K562 (cell line): ENCODE results near the gene DAP. TPM values are rescaled to one million over a fixed set of nuclear protein-coding genes. Genes with fewer than 3 reads are reported as not detected.

Experiments used
- ATAC-seq: fragments of 200-7000 bp; cut with Tn5 transposase; 3 replicates; pipeline ENCODE4 v1.9.1; 2020; ENCODE audit warnings: moderate library complexity
- BruUV-seq: library from RNA; stranded (reverse); fragments of 400-500 nt; replicated peaks from 2 replicates; lab custom pipeline; 2021; lab: Mats Ljungman, UMichigan
- CTCF ChIA-PET: fragments of 300-600 bp; formaldehyde crosslinking; extraction: SDS; loops from one replicate; lab custom pipeline; 2021; ENCODE audit warnings: low intra/inter-chr PET ratio; lab: Yijun Ruan, JAX
- POLR2A ChIA-PET: fragments of 300-600, 350-650 bp; sonication (Branson Sonifier 250); formaldehyde crosslinking; extraction: SDS; loops from one replicate; lab custom pipeline; 2021; ENCODE audit warnings: antibody characterized with exemption, inconsistent platforms; lab: Yijun Ruan, JAX
- DNase-seq, 4 experiments: peaks; one replicate each; pipeline versions ENCODE4 v3.0.0 to v3.0.0-alpha.2; 2011 to 2018; ENCODE audit warnings: low spot score in 3 of 4, mixed read lengths in 3 of 4; ENCODE audit errors: extremely low read depth in 1 of 4
- FAIRE-seq: peaks from 2 replicates; lab custom pipeline; 2011; peaks lifted over from hg19 to GRCh38; lab: Jason Lieb, UNC
- H2AFZ ChIP-seq: 2 replicates; pipeline ENCODE4 v1.6.0; 2011; ENCODE audit warnings: low read depth, low read length, control low read depth, inconsistent platforms
- H3K27ac ChIP-seq: fragments of 200-600 bp; 3 replicates; pipeline ENCODE4 v1.8.0; 2011; ENCODE audit warnings: low read depth, mild to moderate bottlenecking, control low read depth, inconsistent platforms, low read length, moderate library complexity, mixed read lengths; ENCODE audit errors: extremely low read depth
- H3K27me3 ChIP-seq, 2 experiments: fragments of 300-600 bp in 1 of 2; 2 replicates in 1 of 2; 3 replicates in 1 of 2; pipeline versions ENCODE4 v1.6.0 to v1.8.0; 2011; ENCODE audit warnings: inconsistent platforms in 2 of 2, low read length in 2 of 2, mild to moderate bottlenecking in 1 of 2, mixed read lengths in 1 of 2, moderate library complexity in 1 of 2; ENCODE audit not compliant: control insufficient read depth in 2 of 2, insufficient read depth in 2 of 2
- H3K36me3 ChIP-seq: fragments of 300-600 bp; 3 replicates; pipeline ENCODE4 v1.8.0; 2011; ENCODE audit warnings: mild to moderate bottlenecking, low read length, inconsistent platforms; ENCODE audit not compliant: control insufficient read depth, insufficient read depth
- H3K4me1 ChIP-seq, 2 experiments: fragments of 200-600 bp in 1 of 2; replicated peaks in 1 of 2; 2 replicates in 1 of 2; 3 replicates in 1 of 2; pipeline versions ENCODE4 v1.5.1 to v1.8.0; 2011; ENCODE audit warnings: inconsistent platforms in 2 of 2, low read length in 2 of 2, mild to moderate bottlenecking in 1 of 2, mixed read lengths in 1 of 2, moderate library complexity in 1 of 2; ENCODE audit not compliant: control insufficient read depth in 2 of 2, insufficient read depth in 2 of 2
- H3K4me2 ChIP-seq: 2 replicates; pipeline ENCODE4 v1.6.1; 2011; ENCODE audit warnings: low read length, control low read depth, inconsistent platforms, mixed read lengths; ENCODE audit not compliant: insufficient read depth
- H3K4me3 ChIP-seq: fragments of 200-600 bp; sonication (generic), shearing (Covaris generic); 2 replicates; pipeline ENCODE4 v1.5.1; 2016; ENCODE audit warnings: control low read depth, inconsistent platforms
- H3K79me2 ChIP-seq: fragments of 200-600 bp; 3 replicates; pipeline ENCODE4 v1.8.0; 2011; ENCODE audit warnings: low read length, inconsistent platforms; ENCODE audit not compliant: control insufficient read depth, insufficient read depth
- H3K9ac ChIP-seq, 2 experiments: 2 replicates each; pipeline versions ENCODE4 v1.6.0 to v1.6.1; 2011; ENCODE audit warnings: low read depth in 2 of 2, low read length in 2 of 2, control low read depth in 1 of 2, inconsistent platforms in 1 of 2, mild to moderate bottlenecking in 1 of 2, mixed read lengths in 1 of 2; ENCODE audit not compliant: insufficient read depth in 1 of 2
- H3K9me1 ChIP-seq: one replicate; pipeline ENCODE4 v1.6.0; 2011; ENCODE audit warnings: inconsistent platforms, mild to moderate bottlenecking, low read length, moderate library complexity; ENCODE audit not compliant: control insufficient read depth, insufficient read depth
- H3K9me3 ChIP-seq: replicated peaks from 2 replicates; pipeline ENCODE4 v1.5.1; 2011; ENCODE audit warnings: low read depth, low read length, inconsistent platforms; ENCODE audit not compliant: control insufficient read depth, insufficient read depth
- H4K20me1 ChIP-seq: replicated peaks from 2 replicates; pipeline ENCODE4 v1.6.1; 2011; ENCODE audit warnings: low read length, inconsistent platforms, mixed read lengths; ENCODE audit not compliant: control insufficient read depth, insufficient read depth
- CCNT2 ChIP-seq: IDR thresholded peaks from 2 replicates; pipeline ENCODE4 v1.6.1; 2011; ENCODE audit warnings: borderline replicate concordance, low read depth, mild to moderate bottlenecking, moderate library complexity, mixed read lengths, low read length; ENCODE audit not compliant: insufficient read length; ENCODE audit errors: extremely low read depth
- CHD4 ChIP-seq: fragments of 200-600 bp; sonication (generic); IDR thresholded peaks from 3 replicates; pipeline ENCODE4 v1.6.1; 2012; ENCODE audit warnings: low read depth, mild to moderate bottlenecking, mixed read lengths, low read length, inconsistent platforms; ENCODE audit not compliant: insufficient read depth, insufficient replicate concordance, poor library complexity, severe bottlenecking
- CTBP1 ChIP-seq: fragments of 450-650 bp; IDR thresholded peaks from 2 replicates; pipeline ENCODE4 v1.6.1; 2016; ENCODE audit warnings: borderline replicate concordance
- E2F3 ChIP-seq: fragments of 250-450 bp; sonication (Bioruptor Pico); IDR thresholded peaks from 2 replicates; pipeline ENCODE4 v1.4.0; 2020; ENCODE audit warnings: mild to moderate bottlenecking
- FUS ChIP-seq: fragments of 200-400 bp; formaldehyde crosslinking; optimal IDR thresholded peaks from 2 replicates; pipeline ENCODE3; 2017; ENCODE audit warnings: low read depth, low read length
- LARP7 ChIP-seq: fragments of 450-650 bp; IDR thresholded peaks from 2 replicates; pipeline ENCODE4 v1.6.1; 2016
- MCM3 ChIP-seq: fragments of 450-650 bp; IDR thresholded peaks from 2 replicates; pipeline ENCODE4 v1.6.1; 2016
- MIER1 ChIP-seq: fragments of 450-650 bp; IDR thresholded peaks from 2 replicates; pipeline ENCODE4 v1.6.1; 2016; ENCODE audit warnings: antibody characterized with exemption, mild to moderate bottlenecking, low read depth
- POLR2B ChIP-seq: fragments of 450-650 bp; IDR thresholded peaks from 2 replicates; pipeline ENCODE4 v1.6.1; 2018; ENCODE audit warnings: low read depth; ENCODE audit not compliant: partially characterized antibody
- PREB ChIP-seq: sonication (generic); formaldehyde crosslinking; IDR thresholded peaks from 2 replicates; pipeline ENCODE4 v1.8.1; 2023; ENCODE audit warnings: mild to moderate bottlenecking, missing genetic modification reagents
- SMARCB1 ChIP-seq: IDR thresholded peaks from 2 replicates; pipeline ENCODE4 v1.6.1; 2011; ENCODE audit warnings: improper control_type of control experiment, low read depth; ENCODE audit not compliant: insufficient read length
- SNRNP70 ChIP-seq: fragments of 200-400 bp; formaldehyde crosslinking; optimal IDR thresholded peaks from 2 replicates; pipeline ENCODE3; 2017; ENCODE audit warnings: low read depth, low read length
- ZC3H11A ChIP-seq: IDR thresholded peaks from 2 replicates; pipeline ENCODE4 v1.6.1; 2012; ENCODE audit warnings: low read depth, low read length, improper control_type of control experiment
- ZNF23 ChIP-seq: fragments of 250-450 bp; sonication (Bioruptor Pico); IDR thresholded peaks from 2 replicates; pipeline ENCODE4 v1.4.0; 2020; ENCODE audit warnings: mild to moderate bottlenecking
- ZNF239 ChIP-seq: fragments of 250-450 bp; sonication (Bioruptor Pico); IDR thresholded peaks from 2 replicates; pipeline ENCODE4 v1.4.0; 2020; ENCODE audit warnings: mild to moderate bottlenecking
- ZNF668 ChIP-seq: fragments of 250-450 bp; sonication (Bioruptor Pico); IDR thresholded peaks from 2 replicates; pipeline ENCODE4 v1.8.0; 2022; ENCODE audit warnings: mild to moderate bottlenecking, inconsistent platforms
- WGBS: fragments of 100-300 bp; shearing (Covaris generic); methylation state at CpG from one replicate; pipeline ENCODE4 v1.1.6; 2016; ENCODE audit warnings: low coverage, mixed read lengths; ENCODE audit not compliant: insufficient coverage; ENCODE audit errors: missing lambda C conversion rate; 5-methylcytosine and 5-hydroxymethylcytosine counted together
- in situ Hi-C: fragments of 300-500 bp; cut with MboI; formaldehyde crosslinking; loops from 4 replicates; pipeline ENCODE4 v1.15.0; 2018; ENCODE audit warnings: inconsistent platforms, mixed read lengths
- intact Hi-C: fragments of 100-400 bp; cut with micrococcal nuclease; formaldehyde crosslinking; loops from 2 replicates; pipeline ENCODE4 v1.14.2; 2022
- polyA plus RNA-seq, 8 experiments: library from polyadenylated mRNA; depleted of rRNA in 4 of 8; stranded (reverse) in 5 of 8; unstranded in 3 of 8; fragments of >200 nt; fragmentation: Nextera tagmentation in 2 of 8; fragmentation: Illumina TruSeq in 1 of 8; extraction: Ambion mirVana in 2 of 8; extraction: Trizol in 1 of 8; gene quantifications; 2 replicates each; pipeline versions ENCODE4 v1.2.1 to v1.2.3, GENCODE V29; 2011 to 2014; ENCODE audit warnings: inconsistent platforms in 1 of 8, missing spikeins in 1 of 8
- total RNA-seq, 7 experiments: library from RNA; depleted of rRNA in 6 of 7; stranded (reverse); fragments of >200 nt in 6 of 7; fragmentation: Illumina TruSeq in 2 of 7; extraction: Trizol in 2 of 7; gene quantifications; 2 replicates each; pipeline versions ENCODE4 v1.2.1 to v1.2.3, GENCODE V29; 2011 to 2021; ENCODE audit warnings: low replicate concordance in 1 of 7

DAP gene
- total and polyA plus RNA-seq, 9 of the 15 experiments (the other 6 are each of a cell fraction or from before 2014, with no cell fraction given): 14.1 to 151 (median 34.5) TPM

DNA sequence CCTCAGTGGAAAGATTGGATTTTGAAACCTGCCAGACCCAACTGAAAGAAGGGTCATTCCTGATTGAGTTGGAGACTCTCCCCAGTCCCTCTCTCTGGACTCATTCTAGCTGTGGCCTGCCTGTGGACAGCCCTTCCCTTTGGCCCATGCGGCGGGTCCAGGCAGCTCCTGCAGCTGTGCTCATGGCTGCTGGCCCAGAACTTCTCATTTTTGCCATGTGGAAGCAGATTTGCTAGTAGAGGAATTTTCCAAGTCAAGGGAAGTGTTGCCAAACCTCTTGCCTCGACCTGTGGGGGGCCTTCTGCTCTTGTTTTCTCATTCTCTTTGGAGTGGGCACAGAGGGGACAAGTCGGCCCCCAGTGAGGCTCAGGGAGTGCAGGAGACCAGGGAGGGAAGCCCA is 108.0 kb downstream of the DAP start:
- H3K27me3 ChIP-seq: peaks cover 47 to 62% of the 10 kb centered on the region in 2 experiments
- no peak for ATAC-seq
- H3K36me3 ChIP-seq: no peaks in the 10 kb centered on the region
- no peaks in the 10 kb centered on the region for H3K9me3 ChIP-seq
- POLR2A ChIA-PET: interaction anchor here (0.5 to 1.0 kb wide), 4 partner anchors 14 to 700 kb away, joined by 3 to 5 read pairs (median 4); no protein-coding TSS in a partner anchor
- H3K27ac ChIP-seq: no peak overlapping the region
- no peak for DNase-seq
- no peak overlapping the region for H3K4me2 ChIP-seq
- peaks cover 7% of the 10 kb centered on the region for H3K9me1 ChIP-seq
- no peak for FAIRE-seq
- no peak overlapping the region for H3K4me3 ChIP-seq
- H3K9ac ChIP-seq: no peak overlapping the region; a peak in 1 of 4 replicates
- BruUV-seq: no TSS peak
- H3K4me1 ChIP-seq: peaks cover 0 to 2% of the 10 kb centered on the region in 2 experiments; a peak in 1 of 5 replicates
- intact Hi-C loops: no loop called here
- no peaks in the 10 kb centered on the region for H3K79me2 ChIP-seq
- CTCF ChIA-PET: no interaction called here
- WGBS: 6% methylated on average over 4 of the region's 4 CpGs
- H4K20me1 ChIP-seq: peaks cover 9% of the 10 kb centered on the region
- no peak for TF ChIP-seq ZNF668 (CRISPR knock-in tag)
- no peak for TF ChIP-seq FUS
- no peak overlapping the region for H2AFZ ChIP-seq
- in situ Hi-C loops: no loop called here

GRCh38 chr5:10652606-10653005 is 108.4 kb downstream of the DAP start:
- DNase-seq (no peak), FAIRE-seq (no peak), ATAC-seq (no peak)
- peaks cover 7% of the 10 kb centered on the region for H3K9me1 ChIP-seq
- no peaks in the 10 kb centered on the region for H3K36me3 ChIP-seq
- no peak overlapping the region for H3K27ac ChIP-seq
- peaks cover 47 to 66% of the 10 kb centered on the region in 2 experiments for H3K27me3 ChIP-seq
- H4K20me1 ChIP-seq: peaks cover 9% of the 10 kb centered on the region
- BruUV-seq: no TSS peak
- intact Hi-C loops: no loop called here
- no peak overlapping the region for H3K4me2 ChIP-seq
- POLR2A ChIA-PET: interaction anchor here (0.5 to 1.0 kb wide), 4 partner anchors 15 to 701 kb away, joined by 3 to 5 read pairs (median 4); no protein-coding TSS in a partner anchor
- WGBS: 4% methylated on average over 8 of the region's 8 CpGs
- no peak overlapping the region for H2AFZ ChIP-seq
- no peaks in the 10 kb centered on the region for H3K79me2 ChIP-seq
- in situ Hi-C loops: no loop called here
- no peaks in the 10 kb centered on the region for H3K9me3 ChIP-seq
- H3K4me3 ChIP-seq: no peak overlapping the region
- H3K9ac ChIP-seq: no peak overlapping the region; a peak in 1 of 4 replicates
- H3K4me1 ChIP-seq: peaks cover 0 to 2% of the 10 kb centered on the region in 2 experiments; a peak in 1 of 5 replicates
- CTCF ChIA-PET: no interaction called here
- no peak for TF ChIP-seq CCNT2
- TF ChIP-seq CTBP1: no peak
- TF ChIP-seq ZC3H11A: no peak
- TF ChIP-seq SMARCB1: no peak
- no peak for TF ChIP-seq MIER1
- TF ChIP-seq SNRNP70: no peak
- TF ChIP-seq ZNF239: no peak
- TF ChIP-seq E2F3 (CRISPR knock-in tag): no peak
- no peak for TF ChIP-seq PREB (CRISPR knock-in tag)
- TF ChIP-seq CHD4: no peak
- TF ChIP-seq POLR2B: no peak
- TF ChIP-seq MCM3: no peak
- no peak for TF ChIP-seq ZNF23 (CRISPR knock-in tag)
- TF ChIP-seq LARP7: no peak
